T-helper 17 cell (primary cell): Measurements from ENCODE around the gene RBM17. TPM values are rescaled to one million over a fixed set of nuclear protein-coding genes. Genes with fewer than 3 reads are reported as not detected.
"Not testable (repeated sequence)": the region's sequence is repeated elsewhere in the genome, so short reads cannot be mapped to it uniquely, and the experiment has no call there.

Experiments used
- ATAC-seq: fragments of 150-1000 bp; cut with Tn5 transposase; 2 replicates; pipeline ENCODE4 v1.10.0; 2021; ENCODE audit warnings: mild to moderate bottlenecking, moderate library complexity
- DNase-seq, 3 donors: peaks; one replicate each; pipeline versions ENCODE4 v3.0.0 to v3.0.0-alpha.2; 2020 to 2021
- H3K9me3 ChIP-seq: one replicate; pipeline ENCODE4 v1.7.0; 2013; ENCODE audit warnings: low read length, mild to moderate bottlenecking; ENCODE audit not compliant: control insufficient read depth, poor library complexity, severe bottlenecking
- H3K27ac Mint-ChIP-seq: one replicate; pipeline ENCODE4 v1.8.0; 2022; ENCODE audit warnings: mild to moderate bottlenecking, moderate library complexity, mixed read lengths
- H3K27me3 Mint-ChIP-seq: one replicate; pipeline ENCODE4 v1.8.0; 2022; ENCODE audit warnings: mixed read lengths
- H3K36me3 Mint-ChIP-seq: one replicate; pipeline ENCODE4 v1.8.0; 2022; ENCODE audit warnings: low read depth, mixed read lengths
- H3K4me1 Mint-ChIP-seq: one replicate; pipeline ENCODE4 v1.8.0; 2022; ENCODE audit warnings: mild to moderate bottlenecking, mixed read lengths
- H3K4me3 Mint-ChIP-seq: one replicate; pipeline ENCODE4 v1.8.0; 2022; ENCODE audit warnings: mild to moderate bottlenecking, moderate library complexity, mixed read lengths
- total RNA-seq, 4 donors: library from RNA in 2 of 4; stranded (reverse) in 2 of 4; gene quantifications; one replicate each; pipeline ENCODE4 v1.2.3 and lab custom pipeline; 2022 to 2026

Gene RBM17
- total RNA-seq, 2 donors from 2014 or later = 133 to 146 TPM

- no peaks in the 10 kb centered on the region for H3K9me3 ChIP-seq
- DNase-seq (no peak), ATAC-seq (no peak)
- H3K36me3 Mint-ChIP-seq = peaks cover 27% of the 10 kb centered on the region
- H3K27me3 Mint-ChIP-seq = no peaks in the 10 kb centered on the region
- peaks cover 38% of the 10 kb centered on the region for H3K4me1 Mint-ChIP-seq
- H3K4me3 Mint-ChIP-seq = no peak overlapping the region
- H3K27ac Mint-ChIP-seq = peak overlapping the region; percentile 89
Measured at GRCh38 chr10:6114299-6114698, 25.5 kb downstream of the RBM17 start.

- peak; percentile 41 for ATAC-seq
Measured at GRCh38 chr10:6114805-6115341, 26.0 kb downstream of the RBM17 start.

GRCh38 chr10:6115411-6115810 lies 26.6 kb downstream of the RBM17 start:
- Mint-ChIP-seq H3K27me3 (no peaks in the 10 kb centered on the region), H3K27ac (peak overlapping the region; percentile 41), H3K36me3 (peaks cover 23% of the 10 kb centered on the region)

More at GRCh38 chr10:6114805-6115341, 26.0 kb downstream of the RBM17 start:
- H3K9me3 ChIP-seq = no peaks in the 10 kb centered on the region
- H3K27me3 Mint-ChIP-seq = no peaks in the 10 kb centered on the region
- DNase-seq = no peak
- peaks cover 25% of the 10 kb centered on the region for H3K36me3 Mint-ChIP-seq
- peaks cover 36% of the 10 kb centered on the region for H3K4me1 Mint-ChIP-seq
- H3K4me3 Mint-ChIP-seq = no peak overlapping the region
- H3K27ac Mint-ChIP-seq = peak overlapping the region; percentile 89

GRCh38 chr10:6115824-6116350 lies 27.1 kb downstream of the RBM17 start:
- ATAC-seq = no peak
- DNase-seq = no peak
- H3K9me3 ChIP-seq = no peaks in the 10 kb centered on the region
- peak overlapping the region; percentile 41 for H3K27ac Mint-ChIP-seq
- peaks cover 34% of the 10 kb centered on the region for H3K4me1 Mint-ChIP-seq
- H3K4me3 Mint-ChIP-seq = no peak overlapping the region
- no peaks in the 10 kb centered on the region for H3K27me3 Mint-ChIP-seq
- H3K36me3 Mint-ChIP-seq = peaks cover 22% of the 10 kb centered on the region

More at GRCh38 chr10:6115411-6115810, 26.6 kb downstream of the RBM17 start:
- no peak overlapping the region for H3K4me3 Mint-ChIP-seq
- peaks cover 37% of the 10 kb centered on the region for H3K4me1 Mint-ChIP-seq
- ATAC-seq (no peak), DNase-seq (no peak)
- no peaks in the 10 kb centered on the region for H3K9me3 ChIP-seq

- H3K27ac Mint-ChIP-seq = no peak overlapping the region
- no peak for DNase-seq
- peaks cover 31% of the 10 kb centered on the region for H3K4me1 Mint-ChIP-seq
- ATAC-seq = no peak
- no peaks in the 10 kb centered on the region for H3K9me3 ChIP-seq
- no peaks in the 10 kb centered on the region for H3K27me3 Mint-ChIP-seq
- H3K36me3 Mint-ChIP-seq = peaks cover 19% of the 10 kb centered on the region
- no peak overlapping the region for H3K4me3 Mint-ChIP-seq
Measured at GRCh38 chr10:6116806-6117205, 28.0 kb downstream of the RBM17 start.

- Mint-ChIP-seq H3K4me3 (no peak overlapping the region), H3K27me3 (no peaks in the 10 kb centered on the region), H3K27ac (peak overlapping the region; percentile 62), H3K4me1 (peaks cover 23% of the 10 kb centered on the region), H3K36me3 (peaks cover 12% of the 10 kb centered on the region)
- DNase-seq (no peak), ATAC-seq (no peak)
- no peaks in the 10 kb centered on the region for H3K9me3 ChIP-seq
Measured at GRCh38 chr10:6117711-6118110, 28.9 kb downstream of the RBM17 start.

- H3K9me3 ChIP-seq = no peaks in the 10 kb centered on the region
- Mint-ChIP-seq H3K4me3 (no peak overlapping the region), H3K27me3 (no peaks in the 10 kb centered on the region), H3K4me1 (peaks cover 18% of the 10 kb centered on the region), H3K27ac (peak overlapping the region; percentile 68), H3K36me3 (peaks cover 8% of the 10 kb centered on the region)
- ATAC-seq (no peak), DNase-seq (no peak)
Measured at GRCh38 chr10:6119423-6119822, 30.6 kb downstream of the RBM17 start.

- Mint-ChIP-seq H3K27ac (peak overlapping the region; percentile 68), H3K27me3 (no peaks in the 10 kb centered on the region), H3K4me1 (peaks cover 19% of the 10 kb centered on the region), H3K36me3 (peaks cover 6% of the 10 kb centered on the region), H3K4me3 (no peak overlapping the region)
- no peak for DNase-seq
- no peak for ATAC-seq
- H3K9me3 ChIP-seq = no peaks in the 10 kb centered on the region
Measured at GRCh38 chr10:6119962-6120361, 31.1 kb downstream of the RBM17 start.

- Mint-ChIP-seq H3K4me1 (peaks cover 19% of the 10 kb centered on the region), H3K27me3 (no peaks in the 10 kb centered on the region), H3K36me3 (peaks cover 4% of the 10 kb centered on the region), H3K4me3 (no peak overlapping the region), H3K27ac (peak overlapping the region; percentile 68)
- DNase-seq (no peak), ATAC-seq (no peak)
- no peaks in the 10 kb centered on the region for H3K9me3 ChIP-seq
Measured at GRCh38 chr10:6120691-6121090, 31.9 kb downstream of the RBM17 start.

- H3K9me3 ChIP-seq = no peaks in the 10 kb centered on the region
- no peak overlapping the region for H3K27ac Mint-ChIP-seq
- no peak overlapping the region for H3K4me3 Mint-ChIP-seq
- no peaks in the 10 kb centered on the region for H3K27me3 Mint-ChIP-seq
- peaks cover 2% of the 10 kb centered on the region for H3K36me3 Mint-ChIP-seq
- DNase-seq (no peak), ATAC-seq (no peak)
- peaks cover 16% of the 10 kb centered on the region for H3K4me1 Mint-ChIP-seq
Measured at GRCh38 chr10:6121146-6121545, 32.3 kb downstream of the RBM17 start.

- Mint-ChIP-seq H3K27ac (peak overlapping the region; percentile 3), H3K4me3 (no peak overlapping the region), H3K36me3 (peaks cover 2% of the 10 kb centered on the region), H3K27me3 (no peaks in the 10 kb centered on the region), H3K4me1 (peaks cover 20% of the 10 kb centered on the region)
- DNase-seq = no peak
- H3K9me3 ChIP-seq = no peaks in the 10 kb centered on the region
- no peak for ATAC-seq
Measured at GRCh38 chr10:6123532-6123931, 34.7 kb downstream of the RBM17 start.

- H3K27me3 Mint-ChIP-seq = no peaks in the 10 kb centered on the region
- H3K36me3 Mint-ChIP-seq = peaks cover 2% of the 10 kb centered on the region
- H3K9me3 ChIP-seq = no peaks in the 10 kb centered on the region
- no peak overlapping the region for H3K27ac Mint-ChIP-seq
- DNase-seq = no peak
- no peak for ATAC-seq
- H3K4me3 Mint-ChIP-seq = no peak overlapping the region
- peaks cover 27% of the 10 kb centered on the region for H3K4me1 Mint-ChIP-seq
Measured at GRCh38 chr10:6124666-6125065, 35.8 kb downstream of the RBM17 start.

- H3K27me3 Mint-ChIP-seq, ATAC-seq, H3K4me3 Mint-ChIP-seq, DNase-seq, H3K36me3 Mint-ChIP-seq, H3K9me3 ChIP-seq: not testable (repeated sequence)
- Mint-ChIP-seq H3K4me1 (peaks cover 27% of the 10 kb centered on the region), H3K27ac (peak overlapping the region; percentile 96)
Measured at GRCh38 chr10:6127461-6127860, 38.6 kb downstream of the RBM17 start.

GRCh38 chr10:6128087-6128486 lies 39.3 kb downstream of the RBM17 start:
- no peak for DNase-seq
- Mint-ChIP-seq H3K4me3 (no peak overlapping the region), H3K4me1 (peaks cover 27% of the 10 kb centered on the region), H3K27me3 (no peaks in the 10 kb centered on the region), H3K36me3 (no peaks in the 10 kb centered on the region), H3K27ac (peak overlapping the region; percentile 96)
- ATAC-seq = no peak
- no peaks in the 10 kb centered on the region for H3K9me3 ChIP-seq
